NCI-H2227 (cell line): Measurements from ENCODE around the gene SLC43A3.

Source experiments
- DNase-seq: peaks from one replicate; lab custom pipeline; 2025; ENCODE audit not compliant: unreplicated experiment; lab: John Stamatoyannopoulos, UW

SLC43A3 gene

DNA sequence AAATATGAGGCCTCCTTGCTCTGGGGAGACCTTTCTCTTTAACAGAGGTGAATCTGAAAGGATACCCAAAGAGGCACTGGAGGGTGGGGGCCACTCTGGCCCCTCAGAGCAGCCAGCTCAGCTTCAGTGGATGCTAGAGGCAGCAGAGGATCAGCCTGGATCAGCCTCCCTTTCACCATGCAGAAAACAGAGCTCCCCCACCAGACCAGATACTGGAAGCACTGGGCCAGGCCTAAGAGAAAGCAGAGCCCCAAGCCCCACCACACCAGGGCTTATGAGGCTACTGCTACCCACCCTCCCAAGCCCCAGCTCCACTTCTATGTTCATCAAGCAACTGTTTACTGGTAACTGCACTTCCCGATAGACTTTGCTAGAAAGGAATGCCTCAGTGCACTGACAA is 4.0 kb upstream of the SLC43A3 start:
- no peak for DNase-seq

DNA sequence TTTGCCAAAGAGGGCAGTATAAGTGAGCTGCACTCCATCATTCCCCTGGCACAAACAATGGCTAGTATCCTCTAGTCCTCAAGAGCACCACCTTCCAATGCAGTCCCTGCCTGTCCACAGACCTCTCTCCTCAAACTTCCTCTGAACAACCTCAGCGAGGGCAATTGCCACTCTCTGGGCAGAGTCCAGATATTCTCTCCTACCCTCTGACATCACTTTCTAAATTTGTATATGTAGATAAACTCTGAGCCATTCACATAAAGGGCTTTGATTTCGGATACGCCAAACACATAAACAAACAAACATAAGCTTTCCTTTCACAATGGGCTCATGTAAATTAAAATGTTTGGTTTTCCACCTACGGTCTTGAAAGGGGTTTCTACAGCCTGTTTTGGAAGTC is 3.0 kb upstream of the SLC43A3 start:
- DNase-seq, result no peak

DNA sequence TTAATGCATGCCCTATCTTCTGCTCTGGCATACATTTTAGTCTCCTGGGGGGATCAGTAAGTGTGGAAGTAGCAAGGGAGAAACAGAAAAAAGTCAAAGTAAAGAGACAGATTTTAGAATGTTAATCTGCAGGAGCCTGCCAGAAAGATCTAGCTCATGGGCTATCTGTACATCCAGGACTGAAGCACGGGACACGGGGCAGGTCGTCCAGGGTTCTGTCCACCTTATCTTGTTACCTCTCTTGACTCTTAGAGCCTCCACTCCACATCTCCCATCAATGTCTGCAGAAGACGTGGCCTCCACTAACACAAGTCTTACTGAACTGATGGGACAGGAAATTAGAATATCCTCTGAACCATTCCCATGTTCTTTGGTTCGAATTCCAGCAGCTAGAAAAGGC is 1.7 kb upstream of the SLC43A3 start:
- no peak for DNase-seq

DNA sequence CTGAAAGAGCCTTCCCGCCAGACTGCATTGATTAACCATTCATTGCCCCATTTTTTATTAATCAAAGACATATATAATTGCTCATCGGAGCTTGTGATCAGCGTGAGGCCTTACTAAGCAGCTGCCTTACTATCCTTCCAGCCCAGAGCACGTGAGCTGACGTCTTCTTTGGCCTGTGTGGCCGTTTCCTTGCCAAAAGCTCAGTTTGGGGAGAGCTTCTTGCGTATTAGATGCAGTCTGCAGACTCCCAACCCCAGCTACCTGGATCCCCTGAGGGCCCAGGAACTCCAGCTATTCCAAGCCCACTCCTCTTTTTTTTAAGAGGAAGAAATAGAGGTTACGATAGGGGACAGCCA is 784 bp upstream of the SLC43A3 start:
- DNase-seq, result no peak

DNA sequence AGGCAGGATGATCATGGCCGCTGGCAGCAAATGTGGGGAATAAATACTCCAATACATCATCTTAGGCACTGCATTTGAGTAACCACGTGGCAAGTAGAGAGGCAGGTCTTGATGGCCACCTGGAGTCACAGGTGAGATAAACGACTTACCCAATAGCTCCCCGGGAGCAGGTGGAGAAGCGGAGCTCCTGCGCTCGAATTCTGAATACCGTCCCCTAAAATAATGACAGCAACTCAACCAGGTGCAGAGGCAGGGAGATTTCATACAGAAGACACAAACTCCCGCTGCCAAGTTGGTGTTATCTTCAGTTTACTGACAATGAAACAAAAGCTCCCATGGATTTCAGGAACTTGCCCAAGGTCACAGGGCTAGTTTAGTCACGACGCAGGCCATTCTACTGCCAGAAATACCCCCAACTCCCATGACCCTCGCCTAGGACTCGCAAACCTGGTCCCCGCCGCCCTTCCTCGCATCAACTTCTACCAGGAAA is 437 bp downstream of the SLC43A3 start:
- no peak for DNase-seq

DNA sequence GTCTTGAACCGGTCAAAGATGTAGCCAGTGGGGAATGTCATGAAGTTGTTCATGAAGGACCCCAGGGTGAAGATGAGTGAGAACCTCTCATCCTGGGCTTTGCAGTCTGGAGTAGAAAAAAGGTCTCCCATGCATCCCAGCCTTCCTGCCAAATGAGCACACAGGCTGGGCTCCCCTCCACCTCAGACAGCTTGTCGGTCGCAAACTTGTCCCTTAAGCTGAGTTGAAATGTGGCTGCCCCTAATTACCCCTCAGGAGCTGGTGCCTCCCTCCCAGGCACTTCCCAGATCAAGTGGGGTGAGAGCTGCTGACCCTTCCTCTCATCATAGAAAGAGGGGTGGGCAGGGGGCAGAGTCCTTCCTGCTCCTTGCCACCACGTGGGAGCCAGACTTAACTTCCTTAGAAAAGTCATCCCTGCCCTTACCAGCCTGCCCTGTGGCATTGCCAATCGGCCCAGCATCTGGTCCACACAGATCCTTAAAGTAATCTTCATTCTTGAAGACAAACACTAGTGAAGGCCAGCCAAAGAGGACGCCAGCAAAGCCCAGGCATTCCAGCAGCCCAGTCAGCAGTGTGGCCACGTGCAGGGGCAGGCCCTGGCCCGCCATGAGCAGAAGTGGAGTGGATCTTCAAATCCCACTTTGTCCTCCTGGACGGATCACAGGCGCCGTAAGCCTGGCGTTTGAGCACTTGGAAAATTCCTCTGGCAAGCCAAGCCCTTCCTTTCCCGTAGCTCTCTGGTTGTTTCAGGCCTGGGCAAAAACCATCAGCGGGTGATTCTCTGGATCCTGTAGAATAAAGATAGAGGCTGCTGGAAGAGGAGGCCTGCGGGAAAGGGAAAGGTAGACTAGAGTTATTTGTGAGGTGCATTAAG is 1.1 kb downstream of the SLC43A3 start:
- no peak for DNase-seq

DNA sequence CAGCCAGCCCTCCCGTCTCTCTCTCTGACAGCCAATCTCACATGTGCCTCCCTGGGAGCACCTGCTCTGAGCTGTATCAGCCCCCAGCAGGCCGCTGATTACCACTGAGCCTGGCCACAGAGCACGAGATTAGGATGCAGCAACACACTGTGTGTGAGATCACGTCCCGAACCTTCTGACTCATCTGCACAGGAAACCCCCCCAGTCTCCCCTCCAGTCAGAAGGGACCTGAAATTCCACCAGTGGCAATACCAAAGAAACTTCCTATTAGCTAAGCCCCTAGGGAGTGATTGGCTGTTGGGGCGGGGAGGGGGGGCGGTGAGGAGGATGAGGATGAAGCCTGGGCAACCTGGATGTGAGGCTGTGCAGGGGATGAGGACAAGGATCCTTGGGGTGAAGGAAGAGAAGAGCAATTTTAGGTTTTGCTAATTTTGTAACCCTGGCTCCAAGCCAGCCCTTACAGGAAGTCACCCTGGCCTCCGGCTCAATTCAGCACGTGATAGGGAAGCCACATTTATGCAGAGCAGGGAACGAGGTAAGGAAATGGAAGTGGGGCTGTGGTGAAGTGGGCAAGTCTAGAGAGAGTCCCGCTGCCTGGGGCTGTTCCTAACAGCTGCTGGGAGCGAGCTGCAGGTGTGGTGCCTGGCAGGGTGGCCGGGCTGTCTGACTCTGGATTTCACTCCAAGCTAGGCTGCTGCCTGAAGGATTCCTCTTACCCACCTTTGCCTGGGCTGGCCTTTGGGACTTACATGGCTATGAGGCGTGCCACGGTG is 1.9 kb downstream of the SLC43A3 start:
- no peak for DNase-seq

DNA sequence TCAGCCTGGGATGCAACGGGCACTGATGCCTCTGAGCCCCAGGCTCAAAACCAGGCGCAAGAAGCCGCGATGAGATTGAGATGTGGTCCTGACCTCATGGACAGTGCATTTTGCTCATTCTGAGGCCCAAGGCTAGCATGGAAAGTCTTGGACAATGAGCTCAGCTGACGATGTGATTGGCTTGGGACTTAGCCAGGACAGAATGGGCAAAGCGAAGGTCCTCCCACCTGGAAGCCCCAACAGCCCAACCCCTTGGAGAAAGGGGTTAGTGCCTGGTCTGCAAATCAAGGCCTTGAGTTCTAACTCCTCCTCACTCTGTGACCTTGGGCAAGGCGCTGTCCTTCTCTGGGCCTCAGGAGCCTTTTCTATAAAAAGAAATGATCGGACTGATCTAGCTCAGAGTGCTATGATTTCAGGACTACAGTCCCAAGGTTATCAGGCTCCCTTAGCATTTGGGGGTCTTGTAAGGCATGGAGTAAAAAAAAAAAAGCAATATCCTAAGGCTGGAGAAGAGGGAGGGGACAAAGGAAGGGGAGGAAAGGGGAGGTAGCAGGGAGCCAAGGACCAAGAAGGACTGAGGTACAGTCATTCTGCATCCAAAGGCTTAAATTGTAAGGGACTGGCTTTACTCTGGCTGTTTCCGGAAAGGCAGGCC is 2.7 kb downstream of the SLC43A3 start:
- DNase-seq, result no peak

DNA sequence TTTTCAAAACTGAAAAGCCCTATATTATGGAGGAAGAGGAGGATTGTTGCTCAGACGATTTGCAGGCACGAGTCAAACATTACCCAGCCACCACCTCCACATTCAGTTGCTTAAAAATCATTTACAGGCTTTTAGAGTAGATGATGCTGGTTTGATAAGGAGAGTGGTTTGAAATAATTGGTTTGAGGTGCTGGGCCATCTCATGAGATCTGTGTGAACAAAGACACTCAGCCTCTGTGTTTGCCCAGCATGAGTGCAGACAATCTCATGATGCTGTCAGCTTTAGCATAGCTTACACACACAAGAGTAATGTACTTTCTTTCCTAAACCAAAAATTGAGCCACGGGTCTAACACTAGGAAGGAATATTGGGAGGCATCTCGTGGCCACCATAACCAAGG is 4.3 kb downstream of the SLC43A3 start:
- peak; percentile 51 for DNase-seq

DNA sequence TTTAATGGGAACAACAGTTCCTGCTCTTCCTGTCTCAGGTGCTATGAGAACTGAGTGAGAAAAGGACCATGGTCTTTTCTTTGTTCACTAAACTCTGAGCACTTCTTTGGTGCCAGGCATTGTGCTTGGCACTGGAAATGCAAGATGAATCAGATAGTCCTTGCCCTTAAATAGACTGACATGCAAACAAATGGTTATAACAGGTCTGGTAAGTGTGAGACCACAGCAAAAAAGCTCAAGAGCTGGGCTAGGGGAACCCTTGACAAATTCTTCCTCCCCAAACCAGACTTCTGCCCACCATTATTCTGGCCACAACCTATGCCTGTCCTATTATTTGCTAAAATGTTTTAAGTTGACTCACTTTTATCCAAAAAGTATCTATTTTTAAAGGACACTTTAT is 5.1 kb downstream of the SLC43A3 start:
- DNase-seq, result no peak

DNA sequence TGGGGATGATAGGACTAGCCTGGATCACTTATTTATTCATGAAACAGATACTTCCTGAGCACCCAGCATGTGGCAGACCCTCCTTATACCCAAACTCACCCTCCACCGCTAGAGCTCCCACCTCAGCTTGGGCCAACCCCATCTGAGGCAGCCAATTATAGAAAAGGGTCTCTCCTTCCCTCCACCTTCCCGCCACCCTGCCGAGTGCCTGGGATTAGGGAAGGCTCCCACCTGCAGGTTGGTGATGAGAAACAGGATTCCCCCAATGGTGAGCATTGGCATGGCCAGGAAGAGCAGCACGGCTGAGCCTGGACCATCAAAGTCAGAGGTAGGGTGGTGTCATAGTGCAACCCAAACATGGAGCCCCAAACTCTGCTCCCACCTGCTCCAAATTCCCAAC is 5.9 kb downstream of the SLC43A3 start:
- no peak for DNase-seq

DNA sequence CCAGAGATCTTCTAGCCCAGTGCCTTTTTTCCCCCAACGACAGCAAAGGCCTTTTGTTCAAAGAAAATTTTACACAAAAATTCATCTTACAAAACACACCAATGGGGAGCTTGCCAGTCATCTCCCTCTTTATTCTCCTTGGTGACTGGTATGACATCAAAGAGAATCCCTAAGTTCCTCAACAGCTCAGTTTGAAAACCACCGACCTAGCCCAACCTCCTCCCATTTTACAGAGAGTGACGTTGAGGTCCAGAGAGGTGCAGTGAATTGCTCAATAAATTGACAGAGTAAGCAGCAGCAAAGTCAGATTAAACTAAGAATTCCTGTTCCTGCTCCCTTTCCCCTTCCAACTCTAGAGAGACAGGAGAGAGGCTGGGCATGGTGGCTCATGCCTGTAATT is 7.8 kb downstream of the SLC43A3 start:
- no peak for DNase-seq

DNA sequence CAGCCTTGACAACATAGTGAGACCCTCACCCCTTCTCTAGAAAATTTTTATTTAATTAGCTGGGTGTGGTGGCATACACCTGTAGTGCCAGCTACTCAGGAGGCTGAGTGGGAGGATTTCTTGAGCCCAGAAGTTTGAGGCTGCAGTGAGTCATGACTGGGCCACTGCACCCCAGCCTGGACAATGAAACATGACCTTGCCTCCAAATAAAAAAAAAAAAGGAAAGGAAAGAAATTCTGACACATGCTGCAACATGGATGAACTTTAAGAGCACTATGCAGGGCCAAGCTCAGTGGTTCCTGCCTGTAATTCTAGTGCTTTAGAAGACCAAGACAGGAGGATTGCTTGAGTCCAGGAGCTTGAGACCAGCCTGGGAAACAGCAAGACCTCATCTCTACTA is 8.8 kb downstream of the SLC43A3 start:
- no peak for DNase-seq

DNA sequence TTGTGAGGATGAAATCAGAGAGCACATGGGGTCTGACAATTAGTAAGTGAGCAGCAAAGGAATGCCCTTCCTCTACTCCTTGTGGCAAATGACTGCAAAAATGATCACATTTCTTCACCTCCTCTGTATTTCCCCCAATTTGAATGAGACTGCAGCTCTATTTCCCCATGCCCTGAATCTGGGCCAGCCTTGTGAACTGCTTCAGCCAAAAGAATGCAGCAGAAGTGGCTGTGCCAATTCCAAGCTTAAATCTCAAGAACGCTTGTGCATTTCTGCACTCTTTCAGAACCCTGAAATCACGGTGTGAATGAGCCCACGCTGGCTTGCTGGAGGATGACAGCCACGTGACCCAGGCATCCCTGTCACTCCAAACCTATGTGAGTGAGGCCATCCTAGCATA is 9.9 kb downstream of the SLC43A3 start:
- DNase-seq, result no peak

DNA sequence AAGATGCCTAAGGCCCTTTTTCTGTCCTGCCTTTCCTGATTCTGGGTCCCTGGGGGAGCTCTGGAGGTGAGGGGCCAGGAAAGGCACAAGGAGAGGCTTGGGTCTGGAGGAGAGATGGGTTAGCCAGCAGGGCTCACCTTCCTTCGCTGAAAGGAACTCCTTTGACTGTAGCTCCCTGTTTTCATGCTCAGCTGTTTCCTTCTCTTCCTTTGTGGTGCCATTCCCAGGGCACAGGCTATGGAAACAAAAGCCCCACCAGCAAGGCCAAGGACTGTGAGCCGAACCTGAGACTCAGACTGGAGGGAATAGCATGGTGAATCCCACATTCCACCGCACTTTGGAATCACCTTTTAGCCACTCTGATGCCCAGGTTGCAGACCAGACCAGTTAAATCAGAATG is 10.5 kb downstream of the SLC43A3 start:
- DNase-seq, result no peak

DNA sequence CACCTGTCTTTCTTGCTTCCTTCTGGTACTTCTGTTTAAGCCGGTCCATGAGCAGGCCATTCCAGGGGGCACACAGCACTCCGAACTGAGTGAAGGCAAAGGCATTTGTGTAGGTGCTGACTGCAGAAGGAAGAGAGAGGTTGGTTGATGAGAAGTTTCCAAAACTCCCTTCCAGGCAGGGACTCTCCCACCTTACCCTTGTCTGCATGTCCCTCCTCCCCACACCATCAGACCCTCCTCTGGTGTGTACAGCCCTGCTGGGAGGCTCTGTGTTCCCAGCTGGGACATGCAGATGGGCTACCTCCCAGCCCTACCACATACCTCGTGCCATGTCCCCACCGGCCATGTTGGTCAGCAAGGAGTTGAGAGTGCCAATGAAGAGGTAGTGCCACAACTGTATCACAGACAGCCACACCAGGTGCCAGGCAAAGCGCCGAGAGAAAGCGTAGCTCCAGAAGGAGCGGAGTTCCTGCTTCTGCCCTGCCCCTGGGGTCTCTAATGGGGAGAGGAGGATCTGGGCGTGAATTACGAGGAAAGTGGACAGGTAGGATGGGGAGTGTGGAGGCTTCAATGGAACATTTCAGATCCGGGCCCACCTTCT is 12.2 kb downstream of the SLC43A3 start:
- no peak for DNase-seq

DNA sequence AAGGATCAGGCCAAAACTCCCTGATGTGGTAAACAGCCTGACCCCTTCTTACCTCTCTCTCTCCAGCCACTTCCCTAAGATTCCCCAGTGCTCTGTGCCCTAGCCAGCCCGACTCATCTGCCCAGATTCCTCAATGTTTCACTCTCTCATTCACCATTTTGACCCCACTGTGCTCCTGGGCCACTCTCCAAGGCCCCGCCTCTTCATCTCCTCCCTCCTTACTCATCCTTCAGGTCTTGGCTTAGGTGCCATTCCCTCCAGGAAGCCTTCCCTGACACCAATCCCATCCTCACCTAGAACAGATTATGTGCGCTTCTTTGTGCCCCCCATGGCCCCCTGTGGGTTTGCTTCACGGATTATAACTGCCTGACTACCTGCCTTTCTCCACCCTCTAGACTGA is 13.2 kb downstream of the SLC43A3 start:
- DNase-seq, result no peak

DNA sequence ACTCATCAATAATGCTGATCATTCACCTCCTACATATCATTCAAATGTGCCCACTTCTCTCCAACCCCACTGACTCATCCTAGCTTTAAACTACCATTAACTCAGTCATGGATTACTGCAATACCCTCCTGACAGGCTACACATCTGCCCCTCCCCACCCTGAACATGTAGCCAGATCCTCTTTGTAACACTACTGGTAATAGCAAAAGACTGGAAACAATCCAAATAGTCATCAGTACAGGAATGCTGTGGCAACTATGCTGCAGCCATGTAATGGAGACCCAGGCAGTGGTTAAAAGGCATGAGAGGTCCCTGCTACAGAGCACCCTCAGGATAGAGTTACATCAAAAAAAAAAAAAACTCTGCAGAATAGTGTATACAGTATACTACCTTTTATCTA is 16.6 kb downstream of the SLC43A3 start:
- no peak for DNase-seq

DNA sequence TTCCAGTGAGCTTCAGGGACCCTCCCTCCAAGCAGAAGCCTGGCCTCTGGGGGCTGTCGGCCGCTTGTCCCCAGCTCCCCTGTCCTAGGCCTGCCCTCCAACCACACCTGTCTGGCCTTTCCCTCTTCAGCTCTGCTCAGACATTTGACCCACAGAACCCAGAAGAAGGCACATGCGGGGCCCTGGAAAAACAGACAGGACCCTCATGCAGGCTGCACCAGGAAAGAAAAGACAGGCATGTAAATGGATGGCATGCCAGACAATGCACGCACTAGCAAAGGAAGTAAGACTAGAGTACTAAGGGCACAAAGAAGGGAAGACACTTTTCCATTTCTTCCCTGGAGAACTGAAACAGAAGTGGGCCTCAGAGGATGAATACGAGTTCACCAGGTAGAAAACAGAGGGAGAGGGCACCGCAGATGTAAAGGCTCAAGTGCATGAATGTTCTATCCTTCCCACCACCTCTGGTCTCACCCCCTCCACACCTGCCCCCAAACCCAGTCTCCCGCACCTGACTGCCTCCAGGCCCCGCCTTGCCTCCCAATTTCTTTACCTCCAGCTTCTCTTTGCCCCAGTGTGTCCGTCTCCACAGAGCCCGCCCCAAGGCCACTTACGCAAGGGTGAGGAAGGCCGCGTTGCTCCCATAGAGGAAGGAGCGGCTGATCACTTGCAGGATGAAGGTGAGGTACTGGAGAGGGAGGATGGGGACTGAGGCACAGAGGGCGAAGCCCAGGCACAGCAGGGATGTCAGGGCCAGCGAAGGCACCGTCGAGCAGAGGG is 17.4 kb downstream of the SLC43A3 start:
- no peak for DNase-seq

DNA sequence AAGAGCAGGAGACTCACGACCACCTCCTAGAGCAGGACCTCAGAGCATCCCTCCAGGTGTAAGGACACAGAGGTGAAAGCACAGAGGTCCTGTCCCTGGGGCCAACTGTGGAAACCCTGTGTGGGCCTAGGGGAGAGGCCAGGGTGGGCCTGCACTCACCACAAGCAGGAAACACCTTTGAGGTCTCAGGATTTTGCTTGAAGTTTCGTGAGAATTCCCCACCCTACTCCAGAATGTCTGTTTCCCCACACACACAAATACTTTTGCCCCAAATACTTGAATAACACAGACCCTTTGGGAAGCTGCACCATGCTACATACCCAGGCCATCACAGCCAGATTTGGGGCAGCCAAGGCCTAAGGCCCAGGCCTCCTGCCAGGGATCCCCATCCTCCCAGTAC is 18.1 kb downstream of the SLC43A3 start:
- no peak for DNase-seq
